HPDE6-E6E7 (cell line): ENCODE results near the gene TEKT5.

ENCODE experiments used
- DNase-seq: peaks from one replicate; pipeline ENCODE4 v3.0.0; 2011; ENCODE audit warnings: missing footprints; ENCODE audit errors: extremely low spot score

TEKT5 gene

GRCh38 chr16:10579965-10580882 lies 114.5 kb downstream of the TEKT5 start, which contains the start of gene EMP2:
TSS of gene EMP2 (minus strand) at chr16:10580598. CDS start at chr16:10547617, 32,981 bp downstream.
- DNase-seq: peak; percentile 92

GRCh38 chr16:10579575-10579964 lies 115.2 kb downstream of the TEKT5 start:
- DNase-seq: no peak

- DNase-seq: no peak
Measured at GRCh38 chr16:10578474-10579316, 116.0 kb downstream of the TEKT5 start.
